Kidney (tissue), 14 donors: ENCODE data around the gene GRN. TPM values are rescaled to one million over a fixed set of nuclear protein-coding genes. Genes with fewer than 3 reads are reported as not detected.
"Not testable (repeated sequence)": the region's sequence is repeated elsewhere in the genome, so short reads cannot be mapped to it uniquely, and the experiment has no call there.

Experiments
- DNase-seq, 5 donors: peaks; one replicate each; pipeline ENCODE4 v3.0.0-alpha.2; 2013 to 2020
- FAIRE-seq: peaks from 2 replicates; lab custom pipeline; 2012; peaks lifted over from hg19 to GRCh38; lab: Jason Lieb, UNC
- H3K27ac ChIP-seq, 2 donors: one replicate each; pipeline ENCODE4 v1.7.0; 2013; ENCODE audit warnings: low read depth in 2 of 2, low read length in 2 of 2, inconsistent platforms in 1 of 2
- H3K27me3 ChIP-seq: one replicate; pipeline ENCODE4 v1.7.1; 2013; ENCODE audit warnings: low read length, inconsistent platforms; ENCODE audit not compliant: control insufficient read depth, insufficient read depth
- H3K36me3 ChIP-seq, 3 donors: one replicate each; pipeline versions ENCODE4 v1.7.0 to v1.7.1; 2013; ENCODE audit warnings: low read length in 3 of 3, control low read depth in 1 of 3, inconsistent platforms in 1 of 3; ENCODE audit not compliant: insufficient read depth in 3 of 3, control insufficient read depth in 2 of 3
- H3K4me1 ChIP-seq, 3 donors: one replicate each; pipeline versions ENCODE4 v1.7.0 to v1.7.1; 2013; ENCODE audit warnings: low read length in 3 of 3, inconsistent platforms in 1 of 3, low read depth in 1 of 3; ENCODE audit not compliant: control insufficient read depth in 2 of 3, insufficient read depth in 2 of 3
- H3K4me3 ChIP-seq, 3 donors: one replicate each; pipeline versions ENCODE4 v1.7.0 to v1.8.1; 2013; ENCODE audit warnings: low read length in 3 of 3, control low read depth in 1 of 3, inconsistent platforms in 1 of 3
- H3K9ac ChIP-seq, 3 donors: one replicate each; pipeline versions ENCODE4 v1.7.0 to v1.7.1; 2013; ENCODE audit warnings: low read length in 3 of 3, control low read depth in 1 of 3, inconsistent platforms in 1 of 3
- H3K9me3 ChIP-seq, 3 donors: one replicate each; pipeline versions ENCODE4 v1.7.0 to v1.7.1; 2013; ENCODE audit warnings: low read length in 3 of 3, control low read depth in 1 of 3, inconsistent platforms in 1 of 3; ENCODE audit not compliant: control insufficient read depth in 2 of 3, insufficient read depth in 1 of 3
- CTCF ChIP-seq: IDR thresholded peaks from 3 replicates; pipeline ENCODE4 v1.5.1; 2012; ENCODE audit warnings: mild to moderate bottlenecking, moderate library complexity, borderline replicate concordance; ENCODE audit not compliant: insufficient read depth; ENCODE audit errors: extremely low read depth
- intact Hi-C: fragments of 100-400 bp; cut with DNase I; formaldehyde crosslinking; loops from one replicate; pipeline ENCODE4 v1.11.1; 2022
- polyA plus RNA-seq: library from polyadenylated mRNA; stranded (reverse); fragments of 350-450 nt; fragmentation: Illumina TruSeq; extraction: RNeasy Lipid Tissue Mini Kit (QIAGEN cat#74804); gene quantifications from one replicate; pipeline ENCODE4 v1.2.3, GENCODE V29; 2014; ENCODE audit warnings: low read depth, low replicate concordance; ENCODE audit not compliant: insufficient read depth
- total RNA-seq: library from RNA; stranded (reverse); fragmentation: NEBNext Ultra II Directional; extraction: Animal tissue kit (Norgen Biotek cat#: 25700); gene quantifications from one replicate; pipeline ENCODE4 v1.2.1, GENCODE V29; 2021
- donor health status: control.
- donor health status: control.
- donor health status: control.
- donor health status: control.
- donor health status: control.
- donor health status: DM: yes; HTN: yes; CAD: no.
- donor health status: Normal renal cell carcinoma (clear cell type).

Gene GRN
- total and polyA plus RNA-seq, 2 donors from 2014 or later: 235 to 353 TPM

DNA sequence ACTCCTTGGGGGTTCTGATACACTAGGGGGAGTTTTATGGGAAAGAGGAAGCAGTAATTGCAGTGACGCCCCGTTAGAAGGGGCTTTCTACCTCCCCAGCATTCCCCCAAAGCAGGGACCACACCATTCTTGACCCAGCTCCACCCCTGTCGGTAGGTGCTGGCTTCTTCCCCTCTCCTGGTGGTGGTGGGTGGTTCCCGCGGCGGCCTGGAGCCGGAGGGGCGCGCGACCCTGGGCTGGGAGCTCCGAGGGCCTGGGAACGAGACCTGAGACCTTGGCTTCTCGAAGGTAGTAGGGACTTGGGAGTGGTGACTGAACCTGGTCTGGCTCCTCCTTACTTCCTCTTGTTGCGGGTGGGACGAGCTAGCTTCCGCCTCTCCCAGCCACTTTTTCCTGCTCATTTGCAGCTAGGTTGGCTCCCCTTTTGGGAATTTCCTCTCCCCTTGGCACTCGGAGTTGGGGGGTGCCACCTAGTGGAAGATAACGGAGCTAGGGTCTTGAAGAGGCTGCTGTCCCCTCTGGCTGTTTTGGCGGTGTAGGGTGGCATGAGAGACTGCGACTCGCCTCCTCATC is 438 bp downstream of the GRN start:
- Histone ChIP-seq H3K27me3 (no peaks in the 10 kb centered on the region), H3K36me3 (no peaks in the 10 kb centered on the region), H3K27ac (peak overlapping the region; percentile 71 to 77), H3K4me3 (peak overlapping the region; percentile 74 to 99 (median 97)), H3K4me1 (peaks cover 0 to 13% (median 0%) of the 10 kb centered on the region in 3 donors), H3K9me3 (no peaks in the 10 kb centered on the region), H3K9ac (peak overlapping the region; percentile 46 to 99 (median 93))
- intact Hi-C loops: no loop called here
- peak; percentile 54 for TF ChIP-seq CTCF
- peak; percentile 77 to 95 (median 87) for DNase-seq
- FAIRE-seq: no peak

DNA sequence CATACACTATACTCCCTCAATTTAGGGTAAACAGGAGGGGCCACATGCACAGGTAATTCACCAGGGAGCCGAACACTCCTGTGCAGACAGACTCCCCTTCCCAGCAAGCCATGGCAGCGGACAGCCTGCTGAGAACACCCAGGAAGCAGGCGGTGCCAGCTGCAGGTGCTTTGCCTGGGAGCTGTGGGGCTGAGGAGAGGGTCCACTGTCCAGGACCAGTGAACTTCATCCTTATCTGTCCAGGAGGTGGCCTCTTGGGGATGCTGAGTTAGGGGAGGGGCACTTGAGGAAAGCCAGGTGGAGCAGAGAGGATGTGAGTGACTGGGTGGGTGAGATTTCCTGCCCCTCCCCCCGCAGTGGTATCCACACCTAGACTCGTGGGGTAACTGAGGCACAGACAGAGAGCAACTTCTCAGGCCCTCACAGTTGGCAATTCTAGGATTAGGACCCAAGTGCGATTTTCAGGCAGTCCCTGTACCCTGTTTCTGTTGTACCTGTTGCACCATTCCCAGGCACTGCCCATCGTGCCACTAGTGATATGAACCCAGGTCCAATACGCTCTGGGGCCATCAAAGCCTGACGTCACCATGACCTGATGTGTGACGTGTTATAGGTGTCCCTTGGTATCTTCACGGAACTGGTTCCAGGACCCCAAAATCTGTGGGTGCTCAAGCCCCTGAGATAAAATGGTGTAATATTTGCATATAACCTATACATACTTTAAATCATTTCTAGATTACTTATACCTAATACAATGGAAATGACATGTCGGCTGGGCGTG is 1.2 kb downstream of the GRN start:
- Histone ChIP-seq H3K27ac (no peak overlapping the region), H3K9ac (peak overlapping the region in 2 of 3 donors; percentile 93 to 99), H3K4me1 (peaks cover 0 to 13% (median 0%) of the 10 kb centered on the region in 3 donors), H3K27me3 (no peaks in the 10 kb centered on the region), H3K9me3 (no peaks in the 10 kb centered on the region), H3K4me3 (peak overlapping the region in 2 of 3 donors; percentile 97 to 99), H3K36me3 (peaks cover 0 to 6% (median 2%) of the 10 kb centered on the region in 3 donors)
- intact Hi-C loops: no loop called here
- FAIRE-seq (no peak), DNase-seq (no peak)
- TF ChIP-seq CTCF: no peak

- H3K9ac ChIP-seq, DNase-seq, H3K27me3 ChIP-seq, H3K9me3 ChIP-seq, H3K27ac ChIP-seq, H3K4me3 ChIP-seq, FAIRE-seq, intact Hi-C loops, H3K36me3 ChIP-seq: not testable (repeated sequence)
- H3K4me1 ChIP-seq: peaks cover 0 to 13% (median 0%) of the 10 kb centered on the region in 3 donors
Measured at GRCh38 chr17:44347206-44348055, 2.3 kb downstream of the GRN start.
